K562 (cell line): ENCODE data around the gene TMEM200B. TPM values are rescaled to one million over a fixed set of nuclear protein-coding genes. Genes with fewer than 3 reads are reported as not detected.
"Not testable (repeated sequence)": the region's sequence is repeated elsewhere in the genome, so short reads cannot be mapped to it uniquely, and the experiment has no call there.

Experiments
- ATAC-seq: fragments of 200-7000 bp; cut with Tn5 transposase; 3 replicates; pipeline ENCODE4 v1.9.1; 2020; ENCODE audit warnings: moderate library complexity
- BruUV-seq: library from RNA; stranded (reverse); fragments of 400-500 nt; replicated peaks from 2 replicates; lab custom pipeline; 2021; lab: Mats Ljungman, UMichigan
- CTCF ChIA-PET: fragments of 300-600 bp; formaldehyde crosslinking; extraction: SDS; loops from one replicate; lab custom pipeline; 2021; ENCODE audit warnings: low intra/inter-chr PET ratio; lab: Yijun Ruan, JAX
- POLR2A ChIA-PET: fragments of 300-600, 350-650 bp; sonication (Branson Sonifier 250); formaldehyde crosslinking; extraction: SDS; loops from one replicate; lab custom pipeline; 2021; ENCODE audit warnings: antibody characterized with exemption, inconsistent platforms; lab: Yijun Ruan, JAX
- DNase-seq, 4 experiments: peaks; one replicate each; pipeline versions ENCODE4 v3.0.0 to v3.0.0-alpha.2; 2011 to 2018; ENCODE audit warnings: low spot score in 3 of 4, mixed read lengths in 3 of 4; ENCODE audit errors: extremely low read depth in 1 of 4
- FAIRE-seq: peaks from 2 replicates; lab custom pipeline; 2011; peaks lifted over from hg19 to GRCh38; lab: Jason Lieb, UNC
- H2AFZ ChIP-seq: 2 replicates; pipeline ENCODE4 v1.6.0; 2011; ENCODE audit warnings: low read depth, low read length, control low read depth, inconsistent platforms
- H3K27ac ChIP-seq: fragments of 200-600 bp; 3 replicates; pipeline ENCODE4 v1.8.0; 2011; ENCODE audit warnings: low read depth, mild to moderate bottlenecking, control low read depth, inconsistent platforms, low read length, moderate library complexity, mixed read lengths; ENCODE audit errors: extremely low read depth
- H3K27me3 ChIP-seq, 2 experiments: fragments of 300-600 bp in 1 of 2; 2 replicates in 1 of 2; 3 replicates in 1 of 2; pipeline versions ENCODE4 v1.6.0 to v1.8.0; 2011; ENCODE audit warnings: inconsistent platforms in 2 of 2, low read length in 2 of 2, mild to moderate bottlenecking in 1 of 2, mixed read lengths in 1 of 2, moderate library complexity in 1 of 2; ENCODE audit not compliant: control insufficient read depth in 2 of 2, insufficient read depth in 2 of 2
- H3K36me3 ChIP-seq: fragments of 300-600 bp; 3 replicates; pipeline ENCODE4 v1.8.0; 2011; ENCODE audit warnings: mild to moderate bottlenecking, low read length, inconsistent platforms; ENCODE audit not compliant: control insufficient read depth, insufficient read depth
- H3K4me1 ChIP-seq, 2 experiments: fragments of 200-600 bp in 1 of 2; replicated peaks in 1 of 2; 2 replicates in 1 of 2; 3 replicates in 1 of 2; pipeline versions ENCODE4 v1.5.1 to v1.8.0; 2011; ENCODE audit warnings: inconsistent platforms in 2 of 2, low read length in 2 of 2, mild to moderate bottlenecking in 1 of 2, mixed read lengths in 1 of 2, moderate library complexity in 1 of 2; ENCODE audit not compliant: control insufficient read depth in 2 of 2, insufficient read depth in 2 of 2
- H3K4me2 ChIP-seq: 2 replicates; pipeline ENCODE4 v1.6.1; 2011; ENCODE audit warnings: low read length, control low read depth, inconsistent platforms, mixed read lengths; ENCODE audit not compliant: insufficient read depth
- H3K4me3 ChIP-seq: fragments of 200-600 bp; sonication (generic), shearing (Covaris generic); 2 replicates; pipeline ENCODE4 v1.5.1; 2016; ENCODE audit warnings: control low read depth, inconsistent platforms
- H3K79me2 ChIP-seq: fragments of 200-600 bp; 3 replicates; pipeline ENCODE4 v1.8.0; 2011; ENCODE audit warnings: low read length, inconsistent platforms; ENCODE audit not compliant: control insufficient read depth, insufficient read depth
- H3K9ac ChIP-seq, 2 experiments: 2 replicates each; pipeline versions ENCODE4 v1.6.0 to v1.6.1; 2011; ENCODE audit warnings: low read depth in 2 of 2, low read length in 2 of 2, control low read depth in 1 of 2, inconsistent platforms in 1 of 2, mild to moderate bottlenecking in 1 of 2, mixed read lengths in 1 of 2; ENCODE audit not compliant: insufficient read depth in 1 of 2
- H3K9me1 ChIP-seq: one replicate; pipeline ENCODE4 v1.6.0; 2011; ENCODE audit warnings: inconsistent platforms, mild to moderate bottlenecking, low read length, moderate library complexity; ENCODE audit not compliant: control insufficient read depth, insufficient read depth
- H3K9me3 ChIP-seq: replicated peaks from 2 replicates; pipeline ENCODE4 v1.5.1; 2011; ENCODE audit warnings: low read depth, low read length, inconsistent platforms; ENCODE audit not compliant: control insufficient read depth, insufficient read depth
- H4K20me1 ChIP-seq: replicated peaks from 2 replicates; pipeline ENCODE4 v1.6.1; 2011; ENCODE audit warnings: low read length, inconsistent platforms, mixed read lengths; ENCODE audit not compliant: control insufficient read depth, insufficient read depth
- WGBS: fragments of 100-300 bp; shearing (Covaris generic); methylation state at CpG from one replicate; pipeline ENCODE4 v1.1.6; 2016; ENCODE audit warnings: low coverage, mixed read lengths; ENCODE audit not compliant: insufficient coverage; ENCODE audit errors: missing lambda C conversion rate; 5-methylcytosine and 5-hydroxymethylcytosine counted together
- in situ Hi-C: fragments of 300-500 bp; cut with MboI; formaldehyde crosslinking; loops from 4 replicates; pipeline ENCODE4 v1.15.0; 2018; ENCODE audit warnings: inconsistent platforms, mixed read lengths
- intact Hi-C: fragments of 100-400 bp; cut with micrococcal nuclease; formaldehyde crosslinking; loops from 2 replicates; pipeline ENCODE4 v1.14.2; 2022
- polyA plus RNA-seq, 8 experiments: library from polyadenylated mRNA; depleted of rRNA in 4 of 8; stranded (reverse) in 5 of 8; unstranded in 3 of 8; fragments of >200 nt; fragmentation: Nextera tagmentation in 2 of 8; fragmentation: Illumina TruSeq in 1 of 8; extraction: Ambion mirVana in 2 of 8; extraction: Trizol in 1 of 8; gene quantifications; 2 replicates each; pipeline versions ENCODE4 v1.2.1 to v1.2.3, GENCODE V29; 2011 to 2014; ENCODE audit warnings: inconsistent platforms in 1 of 8, missing spikeins in 1 of 8
- total RNA-seq, 7 experiments: library from RNA; depleted of rRNA in 6 of 7; stranded (reverse); fragments of >200 nt in 6 of 7; fragmentation: Illumina TruSeq in 2 of 7; extraction: Trizol in 2 of 7; gene quantifications; 2 replicates each; pipeline versions ENCODE4 v1.2.1 to v1.2.3, GENCODE V29; 2011 to 2021; ENCODE audit warnings: low replicate concordance in 1 of 7
- TF ChIP-seq, protein P1 (sequence below): sonication (generic); formaldehyde crosslinking; IDR thresholded peaks from 2 replicates; pipeline ENCODE4 v1.8.1; 2023; ENCODE audit warnings: mild to moderate bottlenecking, missing genetic modification reagents
- TF ChIP-seq, protein P2 (sequence below), 2 experiments: IDR thresholded peaks; 2 replicates each; pipeline ENCODE4 v1.6.1; 2012; ENCODE audit warnings: improper control_type of control experiment in 2 of 2, low read depth in 2 of 2, low read length in 2 of 2, borderline replicate concordance in 1 of 2

Gene TMEM200B
- total and polyA plus RNA-seq, 9 of the 15 experiments (the other 6 are each of a cell fraction or from before 2014, with no cell fraction given), result 0.04 to 0.35 (median 0.10) TPM; not detected in 1

DNA sequence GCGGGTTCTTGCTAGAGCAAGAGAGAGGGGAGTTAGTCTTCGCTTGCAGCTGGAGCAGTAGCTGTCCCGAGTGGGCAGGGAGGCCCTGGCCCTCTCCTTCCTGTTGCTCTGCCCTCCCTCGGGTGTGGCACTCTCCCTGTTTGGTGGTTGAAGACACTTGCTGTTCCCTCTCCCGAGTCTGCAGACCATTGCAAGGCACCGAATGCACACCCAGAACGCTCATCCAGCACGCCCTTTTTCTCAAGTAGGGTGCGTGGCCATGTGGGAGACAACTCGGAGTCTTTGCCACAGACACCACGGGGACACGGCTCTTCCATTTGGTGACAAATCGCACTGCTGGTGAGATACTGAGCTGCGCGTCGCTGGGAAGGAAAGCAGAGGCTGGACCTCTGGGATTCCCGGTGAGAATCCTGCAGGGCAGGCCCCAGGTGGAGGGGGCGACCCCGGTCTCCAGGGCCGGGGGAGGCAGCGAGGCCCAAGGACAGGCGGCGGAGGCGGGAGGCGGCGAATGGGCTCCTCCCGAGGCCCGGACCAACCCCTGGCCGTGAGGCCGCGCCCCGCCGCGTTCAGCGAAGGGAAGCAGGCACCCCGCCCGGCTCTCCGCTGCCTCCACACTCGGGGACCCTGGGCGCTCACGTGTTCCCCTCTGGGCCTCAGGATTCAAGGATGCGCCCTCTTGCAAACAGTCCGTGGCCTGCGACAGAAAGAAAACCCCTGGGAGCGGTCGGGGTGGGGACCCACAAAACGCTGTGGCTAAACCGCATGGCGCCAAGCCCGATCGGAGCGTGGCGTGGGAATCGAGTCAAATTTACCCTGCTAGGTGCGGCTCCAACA lies 10.4 kb upstream of the TMEM200B start:
- H3K79me2 ChIP-seq, result no peaks in the 10 kb centered on the region
- WGBS, result 61% methylated on average over 54 of the region's 55 CpGs
- BruUV-seq, result no TSS peak
- ATAC-seq, result no peak
- POLR2A ChIA-PET, result interaction anchor here (0.6 to 1.2 kb wide), 6 partner anchors 8 to 17 kb away, joined by 3 to 5 read pairs (median 4); no protein-coding TSS in a partner anchor
- CTCF ChIA-PET, result no interaction called here
- no peak overlapping the region for H3K27ac ChIP-seq
- H3K27me3 ChIP-seq, result no peaks in the 10 kb centered on the region
- in situ Hi-C loops, result no loop called here
- peak in 2 of 4 experiments; percentile 53 to 54 for DNase-seq
- no peak overlapping the region for H3K4me2 ChIP-seq
- H3K4me1 ChIP-seq, result peaks cover 5 to 19% of the 10 kb centered on the region in 2 experiments
- no peaks in the 10 kb centered on the region for H4K20me1 ChIP-seq
- no peak for FAIRE-seq
- H3K36me3 ChIP-seq, result no peaks in the 10 kb centered on the region
- no peak overlapping the region for H3K4me3 ChIP-seq
- H3K9ac ChIP-seq, result peak overlapping the region in 1 of 2 experiments; percentile 69; a peak in 1 of 4 replicates
- peak overlapping the region; percentile 60 for H2AFZ ChIP-seq
- H3K9me1 ChIP-seq, result no peaks in the 10 kb centered on the region
- intact Hi-C loops, result no loop called here
- no peaks in the 10 kb centered on the region for H3K9me3 ChIP-seq
- TF ChIP-seq, protein P1, sequence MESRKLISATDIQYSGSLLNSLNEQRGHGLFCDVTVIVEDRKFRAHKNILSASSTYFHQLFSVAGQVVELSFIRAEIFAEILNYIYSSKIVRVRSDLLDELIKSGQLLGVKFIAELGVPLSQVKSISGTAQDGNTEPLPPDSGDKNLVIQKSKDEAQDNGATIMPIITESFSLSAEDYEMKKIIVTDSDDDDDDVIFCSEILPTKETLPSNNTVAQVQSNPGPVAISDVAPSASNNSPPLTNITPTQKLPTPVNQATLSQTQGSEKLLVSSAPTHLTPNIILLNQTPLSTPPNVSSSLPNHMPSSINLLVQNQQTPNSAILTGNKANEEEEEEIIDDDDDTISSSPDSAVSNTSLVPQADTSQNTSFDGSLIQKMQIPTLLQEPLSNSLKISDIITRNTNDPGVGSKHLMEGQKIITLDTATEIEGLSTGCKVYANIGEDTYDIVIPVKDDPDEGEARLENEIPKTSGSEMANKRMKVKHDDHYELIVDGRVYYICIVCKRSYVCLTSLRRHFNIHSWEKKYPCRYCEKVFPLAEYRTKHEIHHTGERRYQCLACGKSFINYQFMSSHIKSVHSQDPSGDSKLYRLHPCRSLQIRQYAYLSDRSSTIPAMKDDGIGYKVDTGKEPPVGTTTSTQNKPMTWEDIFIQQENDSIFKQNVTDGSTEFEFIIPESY (CRISPR knock-in tag), result peak; percentile 67
- TF ChIP-seq, protein P2, sequence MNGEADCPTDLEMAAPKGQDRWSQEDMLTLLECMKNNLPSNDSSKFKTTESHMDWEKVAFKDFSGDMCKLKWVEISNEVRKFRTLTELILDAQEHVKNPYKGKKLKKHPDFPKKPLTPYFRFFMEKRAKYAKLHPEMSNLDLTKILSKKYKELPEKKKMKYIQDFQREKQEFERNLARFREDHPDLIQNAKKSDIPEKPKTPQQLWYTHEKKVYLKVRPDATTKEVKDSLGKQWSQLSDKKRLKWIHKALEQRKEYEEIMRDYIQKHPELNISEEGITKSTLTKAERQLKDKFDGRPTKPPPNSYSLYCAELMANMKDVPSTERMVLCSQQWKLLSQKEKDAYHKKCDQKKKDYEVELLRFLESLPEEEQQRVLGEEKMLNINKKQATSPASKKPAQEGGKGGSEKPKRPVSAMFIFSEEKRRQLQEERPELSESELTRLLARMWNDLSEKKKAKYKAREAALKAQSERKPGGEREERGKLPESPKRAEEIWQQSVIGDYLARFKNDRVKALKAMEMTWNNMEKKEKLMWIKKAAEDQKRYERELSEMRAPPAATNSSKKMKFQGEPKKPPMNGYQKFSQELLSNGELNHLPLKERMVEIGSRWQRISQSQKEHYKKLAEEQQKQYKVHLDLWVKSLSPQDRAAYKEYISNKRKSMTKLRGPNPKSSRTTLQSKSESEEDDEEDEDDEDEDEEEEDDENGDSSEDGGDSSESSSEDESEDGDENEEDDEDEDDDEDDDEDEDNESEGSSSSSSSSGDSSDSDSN (IDR thresholded peaks at IDR 0.05; ENCODE audit: borderline replicate concordance in 1 of 2, low read depth in 2 of 2, low read length in 2 of 2), result no peak

DNA sequence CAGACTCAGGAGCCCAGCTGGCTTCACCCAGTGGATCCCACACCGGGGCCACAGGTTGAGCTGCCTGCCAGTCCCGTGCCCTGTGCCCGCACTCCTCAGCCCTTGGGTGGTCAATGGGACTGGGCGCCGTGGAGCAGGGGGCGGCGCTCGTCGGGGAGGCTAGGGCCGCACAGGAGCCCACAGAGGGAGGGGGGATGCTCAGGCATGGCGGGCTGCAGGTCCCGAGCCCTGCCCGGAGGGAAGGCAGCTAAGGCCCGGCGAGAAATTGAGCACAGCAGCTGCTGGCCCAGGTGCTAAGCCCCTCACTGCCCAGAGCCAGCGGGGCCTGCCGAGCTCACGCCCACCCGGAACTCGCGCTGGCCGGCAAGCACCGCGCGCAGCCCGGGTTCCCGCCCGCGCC lies 7.4 kb upstream of the TMEM200B start:
- H3K36me3 ChIP-seq, ATAC-seq, H3K9me3 ChIP-seq, CTCF ChIA-PET, H3K79me2 ChIP-seq, H3K27me3 ChIP-seq, intact Hi-C loops, in situ Hi-C loops, H2AFZ ChIP-seq, H3K27ac ChIP-seq, BruUV-seq, FAIRE-seq, DNase-seq, H3K4me1 ChIP-seq, H4K20me1 ChIP-seq, H3K9ac ChIP-seq, H3K9me1 ChIP-seq, H3K4me2 ChIP-seq, H3K4me3 ChIP-seq: not testable (repeated sequence)
- POLR2A ChIA-PET, result interaction anchor here (0.6 to 3.1 kb wide), 6 partner anchors 9 to 203 kb away, joined by 3 to 12 read pairs (median 4); no protein-coding TSS in a partner anchor
- 86% methylated on average over 22 of the region's 29 CpGs for WGBS
